ENCODE measurements around the gene C20orf144.
A peak's percentile ranks its signal among the peaks of the same experiment; 100 is the strongest.

- TF ChIP-seq POLR2AphosphoS5 (IDR thresholded peaks at IDR 0.05; ENCODE audit: low read depth) (peak; percentile 54; the same call in 1 of the 2 replicates), EZH2 (IDR thresholded peaks at IDR 0.05; ENCODE audit: low read depth, unreplicated experiment) (no peak), EZH2phosphoT487 (IDR thresholded peaks at IDR 0.05; ENCODE audit: unreplicated experiment) (no peak)
Observed at GRCh38 chr20:33674294-33675135, 12.4 kb downstream of the C20orf144 start, which contains the start of gene NECAB3.
